Raji (cell line): ENCODE data around the gene TRHDE.

Experiments
- POLR2A ChIP-seq: IDR thresholded peaks from 2 replicates; pipeline ENCODE4 v1.6.1; 2011; ENCODE audit warnings: low read depth, low read length, control low read depth; ENCODE audit not compliant: insufficient read depth

TRHDE gene

DNA sequence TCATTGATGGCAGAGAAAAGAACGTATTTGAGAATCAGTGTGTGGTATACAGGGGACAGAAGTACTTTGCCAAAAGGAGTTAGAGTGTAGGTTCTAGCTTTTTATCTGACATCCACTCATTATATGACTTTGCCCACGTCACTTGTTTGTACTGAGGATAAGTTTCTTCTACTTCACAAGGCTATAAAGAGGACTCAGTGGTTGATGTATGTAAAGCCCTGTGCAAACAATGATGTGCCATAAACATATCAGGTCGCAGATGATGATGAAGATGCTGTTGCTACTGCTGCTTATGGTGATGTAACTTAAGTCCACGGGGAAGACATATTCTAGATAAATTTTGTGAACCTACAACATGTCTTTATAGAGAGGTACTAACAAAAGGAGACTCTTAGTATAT, 66.3 kb downstream of the TRHDE start:
- no peak for TF ChIP-seq POLR2A

- no peak for TF ChIP-seq POLR2A
These were observed 74.3 kb downstream of the TRHDE start for GRCh38 chr12:72346363-72346944.

DNA sequence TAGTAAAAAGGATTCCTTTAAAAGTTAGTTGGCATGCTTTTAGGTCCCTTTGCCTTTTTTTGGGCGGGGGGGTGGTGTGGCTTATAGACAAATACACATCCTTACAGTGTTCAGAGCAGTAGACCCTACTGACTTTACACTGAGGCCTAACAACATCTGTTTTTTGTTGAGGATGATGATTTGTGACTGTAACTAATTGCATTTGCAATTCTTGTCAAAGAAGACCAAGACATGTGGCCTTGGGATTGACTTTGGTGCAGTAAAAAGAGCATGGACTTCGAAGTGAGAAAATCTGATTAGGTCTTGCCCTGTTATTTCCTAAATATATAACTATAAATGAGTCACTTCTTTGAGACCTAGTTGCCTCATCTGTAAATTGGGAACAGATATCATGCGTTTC, 77.3 kb downstream of the TRHDE start:
- TF ChIP-seq POLR2A = no peak

DNA sequence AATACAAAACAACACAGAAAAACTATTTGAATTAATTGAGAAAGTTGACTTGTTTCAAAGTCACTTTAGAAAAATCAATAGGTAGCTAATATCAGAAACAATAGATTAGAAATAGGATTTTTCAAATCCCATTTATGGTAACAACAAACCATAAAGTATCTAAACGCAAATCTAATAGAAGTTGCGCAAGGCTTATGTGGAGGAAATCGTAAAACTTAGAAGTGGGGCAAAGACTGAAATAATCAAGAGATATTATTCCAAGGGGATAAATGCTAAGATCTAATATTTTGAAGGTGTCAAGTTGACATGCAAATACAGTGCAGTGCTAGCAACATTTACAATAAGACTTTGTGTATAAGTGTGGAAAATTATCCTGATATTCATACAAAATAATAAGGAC, 87.2 kb downstream of the TRHDE start:
- no peak for TF ChIP-seq POLR2A

- no peak for TF ChIP-seq POLR2A
These were observed 93.0 kb downstream of the TRHDE start for GRCh38 chr12:72365151-72365550.

- no peak for TF ChIP-seq POLR2A
These were observed 94.1 kb downstream of the TRHDE start for GRCh38 chr12:72366255-72366654.

DNA sequence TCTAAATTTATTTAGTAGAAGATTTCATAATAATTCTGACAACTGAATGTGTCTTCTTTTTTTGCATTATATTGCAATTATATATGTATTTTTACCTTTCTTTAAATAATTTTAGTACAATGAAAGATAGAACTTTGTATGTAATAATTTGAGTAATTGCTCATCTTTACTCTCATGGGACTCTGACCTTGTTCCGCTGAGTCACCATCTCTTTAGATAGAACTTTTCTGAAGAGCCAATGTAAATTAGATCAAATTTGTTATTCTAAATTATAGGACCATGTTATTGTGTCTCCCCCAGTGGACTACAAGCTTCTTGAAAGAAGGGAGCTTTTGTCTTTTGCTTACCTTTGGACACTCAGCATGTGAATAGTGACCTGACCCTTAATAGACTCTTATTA, 96.1 kb downstream of the TRHDE start:
- no peak for TF ChIP-seq POLR2A

GRCh38 chr12:72368719-72369422, 96.7 kb downstream of the TRHDE start:
- no peak for TF ChIP-seq POLR2A

DNA sequence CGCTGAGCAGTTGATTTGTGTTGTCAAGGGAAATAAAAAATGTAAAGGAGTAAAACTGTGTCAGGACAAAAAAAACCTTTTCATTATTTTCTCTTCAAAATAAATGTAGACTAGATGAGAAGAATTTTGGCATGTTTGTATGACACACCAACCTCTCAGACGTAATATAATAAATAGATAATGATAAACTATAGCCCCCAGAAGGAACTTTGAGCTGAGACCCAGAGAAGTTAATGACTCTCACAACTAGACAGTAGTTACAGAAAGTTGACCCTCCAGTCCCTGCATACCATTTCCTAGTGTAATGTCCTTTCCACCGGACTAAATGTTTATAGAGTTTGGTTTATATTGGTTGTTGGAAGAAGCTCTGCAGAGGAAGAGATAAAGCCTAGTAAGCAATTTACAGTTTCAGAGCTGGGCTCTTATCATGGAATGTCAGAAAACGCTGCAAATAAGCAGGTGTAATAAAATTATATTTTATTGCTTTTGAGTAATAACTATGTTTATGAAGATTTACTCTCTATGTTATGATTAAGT, 97.3 kb downstream of the TRHDE start:
- TF ChIP-seq POLR2A = no peak

DNA sequence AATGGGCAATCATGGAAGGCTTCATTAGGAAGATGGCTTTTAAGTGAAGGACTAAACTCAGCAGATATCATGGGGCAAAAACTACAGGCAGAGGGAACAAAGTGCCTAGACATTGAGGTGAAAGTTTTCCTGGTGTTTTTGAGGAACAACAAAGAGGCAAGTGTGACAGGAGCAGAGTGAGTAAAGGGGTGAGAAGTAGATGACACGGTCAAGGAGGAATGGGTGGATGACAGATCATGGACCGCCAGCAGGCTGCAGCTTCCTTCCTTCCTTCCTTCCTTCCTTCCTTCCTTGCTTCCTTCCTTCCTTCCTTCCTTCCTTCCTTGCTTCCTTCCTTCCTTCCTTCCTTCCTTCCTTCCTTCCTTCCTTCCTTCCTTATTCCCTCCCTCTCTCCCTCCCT, 108.3 kb downstream of the TRHDE start:
- no peak for TF ChIP-seq POLR2A

DNA sequence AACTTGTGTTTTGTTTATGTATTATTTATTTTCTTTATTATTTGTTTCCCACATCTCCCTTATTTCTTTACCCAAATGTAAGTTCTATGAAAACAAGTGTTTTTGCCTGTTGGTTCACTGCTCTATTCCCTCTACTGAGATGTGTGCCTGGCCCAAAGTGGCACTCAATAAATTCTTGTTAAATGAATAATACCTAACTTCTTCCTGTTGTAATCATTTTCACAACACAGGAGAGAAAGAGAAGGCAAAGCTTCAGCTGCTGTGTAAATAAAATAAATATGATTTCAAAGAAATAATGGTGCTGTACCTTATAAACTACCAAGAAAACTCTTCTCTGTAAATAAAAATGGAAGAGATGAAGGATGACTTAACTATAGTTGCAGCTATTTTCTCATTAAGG, 116.2 kb downstream of the TRHDE start:
- no peak for TF ChIP-seq POLR2A

GRCh38 chr12:72390146-72390545, 118.0 kb downstream of the TRHDE start:
- TF ChIP-seq POLR2A = no peak

DNA sequence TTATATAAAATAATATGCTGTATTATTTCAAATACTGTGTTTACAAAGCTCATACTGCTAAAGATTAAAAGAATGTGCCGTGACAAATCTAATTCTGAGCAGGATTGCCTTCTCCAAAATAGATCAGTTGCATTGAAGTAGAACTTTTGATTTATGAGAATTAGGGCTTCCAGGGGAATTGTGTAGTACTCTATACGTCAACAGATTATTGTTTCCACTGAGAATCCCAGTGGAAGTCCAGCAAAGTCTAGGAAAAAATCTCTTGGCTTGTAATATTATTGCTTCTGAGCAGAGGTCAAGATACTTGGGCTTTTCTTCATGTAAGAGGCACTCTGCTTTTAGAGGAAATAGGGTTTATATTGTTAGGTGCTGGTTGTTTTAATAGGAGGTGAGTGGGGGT, 133.9 kb downstream of the TRHDE start:
- TF ChIP-seq POLR2A = no peak

DNA sequence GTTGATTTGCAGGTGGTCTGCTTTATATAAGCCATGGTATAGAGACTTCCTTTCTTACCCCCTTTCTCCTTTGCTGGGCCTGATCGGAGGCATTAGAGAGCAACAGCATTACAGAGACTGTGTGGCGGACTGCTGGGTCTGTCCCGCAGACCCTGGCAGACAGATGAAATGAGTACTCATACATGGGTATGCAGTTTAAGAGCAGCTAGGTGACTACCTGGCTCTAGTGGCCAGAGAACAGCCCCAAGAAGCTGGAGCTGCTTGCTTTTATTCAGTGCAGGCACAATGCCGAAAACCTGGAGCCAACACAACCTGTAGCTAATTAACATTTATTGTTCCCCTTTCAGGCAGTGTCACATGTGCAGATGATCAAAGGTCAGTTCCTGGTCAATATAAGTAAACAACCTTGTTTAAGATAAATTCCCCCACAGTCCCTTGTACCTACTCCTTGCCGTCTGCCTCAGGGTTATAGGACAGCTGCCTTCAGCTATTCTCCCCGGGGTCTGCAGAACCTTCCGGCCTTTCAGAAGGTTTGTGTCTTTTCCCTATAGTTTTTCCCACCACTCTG, 160.0 kb downstream of the TRHDE start:
- no peak for TF ChIP-seq POLR2A

GRCh38 chr12:72433298-72433697, 161.1 kb downstream of the TRHDE start:
- TF ChIP-seq POLR2A = no peak

DNA sequence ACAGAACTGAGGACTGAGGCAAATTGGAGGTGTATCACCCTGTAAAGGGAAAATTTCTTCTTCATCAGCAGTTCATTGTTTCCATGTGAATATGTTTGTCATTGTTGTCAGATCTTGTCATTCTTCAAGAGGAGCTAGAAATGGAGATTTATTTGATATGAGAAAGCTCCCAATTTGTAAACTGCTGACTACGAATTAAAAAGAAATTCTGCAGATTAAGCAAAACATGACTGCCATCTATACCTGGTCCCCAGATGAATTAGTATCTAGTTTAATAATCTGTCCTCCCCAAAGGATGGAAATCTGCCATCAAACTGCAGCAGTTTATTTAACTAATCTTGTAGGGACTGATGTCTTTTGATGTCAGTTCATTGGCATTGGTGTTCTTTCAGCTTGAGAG, 162.8 kb downstream of the TRHDE start:
- TF ChIP-seq POLR2A = no peak

- TF ChIP-seq POLR2A = no peak
These were observed 170.0 kb downstream of the TRHDE start for GRCh38 chr12:72442217-72442616.

GRCh38 chr12:72444125-72444524, 172.0 kb downstream of the TRHDE start:
- no peak for TF ChIP-seq POLR2A
